Fibroblast of peridontal ligament (primary cell): ENCODE data around the gene VPS35.

Experiments used
- DNase-seq: peaks from one replicate; pipeline ENCODE4 v3.0.0-alpha.2; 2010; ENCODE audit errors: extremely low read depth

VPS35 gene

DNA sequence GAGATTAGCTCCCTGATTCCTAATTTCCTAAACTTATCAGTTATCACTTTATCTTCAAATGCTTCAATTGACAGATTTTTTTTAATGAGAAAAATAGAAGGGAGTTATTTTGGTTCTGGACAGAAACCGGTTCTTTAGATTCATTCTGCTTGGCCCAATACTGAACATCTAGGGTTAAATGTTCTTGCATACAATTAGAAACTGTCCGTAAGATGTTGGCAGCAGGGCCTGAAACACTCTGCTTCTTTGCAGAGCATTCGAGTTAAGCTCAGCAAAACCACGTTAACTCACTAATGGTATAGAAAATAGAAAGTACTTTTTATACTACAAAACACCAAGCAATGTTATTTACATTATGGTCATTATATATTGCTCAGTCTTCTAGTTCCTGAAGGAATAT, 75.0 kb downstream of the VPS35 start:
- no peak for DNase-seq

DNA sequence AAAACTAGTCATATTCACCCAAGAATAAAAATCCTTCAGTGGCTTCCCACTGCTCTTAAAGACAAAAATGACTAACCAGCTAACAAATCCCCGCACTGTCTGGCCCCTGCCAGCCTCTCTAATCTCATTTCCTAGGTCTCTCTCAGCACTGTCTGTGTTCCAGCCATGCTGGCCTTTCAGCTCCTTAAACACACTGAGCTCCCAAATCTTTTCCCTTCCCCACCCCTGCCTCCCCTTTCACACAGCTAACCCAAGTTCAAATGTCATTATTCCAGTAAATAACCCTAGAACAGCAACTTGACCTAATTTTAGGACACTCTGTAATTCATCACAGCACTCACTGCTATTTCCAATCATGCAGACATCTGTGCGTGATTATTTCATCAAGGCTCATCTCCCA, 75.6 kb downstream of the VPS35 start:
- DNase-seq = no peak

DNA sequence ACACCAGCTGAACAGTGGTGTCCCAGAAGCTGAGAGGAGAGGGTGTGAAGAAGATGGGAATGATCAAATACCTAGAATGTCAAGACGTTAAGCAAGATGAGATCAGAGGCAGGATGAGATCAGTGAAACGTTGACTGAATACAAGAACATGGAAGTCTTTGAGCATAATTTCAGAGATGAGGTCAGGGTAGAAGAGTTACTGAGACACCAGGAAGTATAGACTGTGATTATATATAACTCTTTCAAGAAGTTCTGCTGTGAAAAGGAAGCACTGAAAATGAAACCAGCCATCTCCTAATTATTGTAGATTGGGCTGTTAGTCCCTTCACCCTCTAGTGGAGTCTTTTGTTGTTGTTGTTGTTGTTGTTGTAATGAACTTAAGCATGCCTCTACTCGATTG, 76.9 kb downstream of the VPS35 start:
- no peak for DNase-seq

- peak; percentile 89 for DNase-seq
These were observed 81.4 kb downstream of the VPS35 start for GRCh38 chr16:46607529-46607928.

DNA sequence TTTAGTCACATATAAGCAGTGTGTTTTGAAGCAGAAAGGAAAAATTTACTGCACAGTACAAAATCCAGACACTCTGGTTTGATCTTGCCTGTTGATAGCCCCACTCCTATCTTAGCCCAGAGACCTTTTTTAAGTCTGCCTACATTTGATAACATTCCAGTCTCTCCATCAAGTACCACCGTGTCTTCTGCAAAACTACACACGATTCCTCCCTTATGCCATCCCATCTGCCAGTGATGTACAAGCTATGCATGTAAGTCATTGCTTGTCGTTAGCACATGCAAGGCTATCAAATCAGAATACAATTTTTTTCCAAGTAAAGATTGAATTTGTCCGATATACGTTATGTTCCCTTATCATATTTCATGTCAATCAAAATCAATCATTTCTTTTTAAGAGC, 82.7 kb downstream of the VPS35 start:
- DNase-seq = no peak
